SK-N-SH treated with all-trans-retinoic acid at 6 μM for 48 hours (cell line): ENCODE data around the gene B4GALT6.

Source experiments
- ATAC-seq: fragments of 200-7000 bp; cut with Tn5 transposase; 3 replicates; pipeline ENCODE4 v1.9.1; 2020; ENCODE audit warnings: mild to moderate bottlenecking, moderate library complexity
- ARNTL ChIP-seq: fragments of 450-650 bp; formaldehyde crosslinking; IDR thresholded peaks from 2 replicates; pipeline ENCODE4 v1.5.0; 2020; ENCODE audit warnings: low read depth, mild to moderate bottlenecking, moderate library complexity, borderline replicate concordance
- BACH2 ChIP-seq: fragments of 250-450 bp; sonication (Bioruptor Pico); IDR thresholded peaks from 2 replicates; pipeline ENCODE4 v1.9.0; 2021; ENCODE audit warnings: mild to moderate bottlenecking, borderline replicate concordance
- CREB5 ChIP-seq: fragments of 250-450 bp; sonication (Bioruptor Pico); IDR thresholded peaks from 2 replicates; pipeline ENCODE4 v1.5.1; 2020; ENCODE audit warnings: low read depth, mild to moderate bottlenecking, moderate library complexity
- CSDC2 ChIP-seq: fragments of 250-450 bp; sonication (Bioruptor Pico); IDR thresholded peaks from 2 replicates; pipeline ENCODE4 v1.5.0; 2020; ENCODE audit warnings: mild to moderate bottlenecking, moderate library complexity
- CSRNP3 ChIP-seq: fragments of 250-450 bp; sonication (Bioruptor Pico); IDR thresholded peaks from 2 replicates; pipeline ENCODE4 v1.5.1; 2021; ENCODE audit warnings: mild to moderate bottlenecking, moderate library complexity
- GLIS3 ChIP-seq: fragments of 250-450 bp; sonication (Bioruptor Pico); IDR thresholded peaks from 2 replicates; pipeline ENCODE4 v1.5.0; 2020; ENCODE audit warnings: mild to moderate bottlenecking, moderate library complexity
- ISL1 ChIP-seq: fragments of 250-450 bp; sonication (Bioruptor Pico); IDR thresholded peaks from 2 replicates; pipeline ENCODE4 v2.1.2; 2022; ENCODE audit warnings: mild to moderate bottlenecking, moderate library complexity
- OSR1 ChIP-seq: fragments of 250-450 bp; sonication (Bioruptor Pico); IDR thresholded peaks from 2 replicates; pipeline ENCODE4 v1.8.0; 2022; ENCODE audit warnings: moderate library complexity, mild to moderate bottlenecking, inconsistent platforms
- PATZ1 ChIP-seq: fragments of 250-450 bp; sonication (Bioruptor Pico); IDR thresholded peaks from 2 replicates; pipeline ENCODE4 v1.8.0; 2020; ENCODE audit warnings: mild to moderate bottlenecking, moderate library complexity, borderline replicate concordance
- POU6F1 ChIP-seq: fragments of 250-450 bp; sonication (Bioruptor Pico); IDR thresholded peaks from 2 replicates; pipeline ENCODE4 v1.8.0; 2021; ENCODE audit warnings: low read depth, mild to moderate bottlenecking, moderate library complexity, borderline replicate concordance
- PPARA ChIP-seq: fragments of 250-450 bp; sonication (Bioruptor Pico); IDR thresholded peaks from 2 replicates; pipeline ENCODE4 v1.5.0; 2020; ENCODE audit warnings: mild to moderate bottlenecking, borderline replicate concordance
- RARB ChIP-seq: fragments of 250-450 bp; sonication (Bioruptor Pico); IDR thresholded peaks from 2 replicates; pipeline ENCODE4 v1.8.0; 2021; ENCODE audit warnings: mild to moderate bottlenecking, moderate library complexity
- SNAI2 ChIP-seq: fragments of 250-450 bp; sonication (Bioruptor Pico); IDR thresholded peaks from 2 replicates; pipeline ENCODE4 v1.5.0; 2020; ENCODE audit warnings: mild to moderate bottlenecking, moderate library complexity
- TCF4 ChIP-seq: fragments of 250-450 bp; sonication (Bioruptor Pico); IDR thresholded peaks from 2 replicates; pipeline ENCODE4 v1.8.0; 2021; ENCODE audit warnings: mild to moderate bottlenecking, moderate library complexity, borderline replicate concordance
- TOX ChIP-seq: fragments of 250-450 bp; sonication (Bioruptor Pico); IDR thresholded peaks from 2 replicates; pipeline ENCODE4 v1.8.0; 2021; ENCODE audit warnings: mild to moderate bottlenecking, moderate library complexity, borderline replicate concordance
- TSHZ2 ChIP-seq: fragments of 250-450 bp; sonication (Bioruptor Pico); IDR thresholded peaks from 2 replicates; pipeline ENCODE4 v1.5.0; 2020; ENCODE audit warnings: mild to moderate bottlenecking, moderate library complexity
- ZC3H10 ChIP-seq: fragments of 250-450 bp; sonication (Bioruptor Pico); IDR thresholded peaks from 2 replicates; pipeline ENCODE4 v1.5.1; 2021; ENCODE audit warnings: mild to moderate bottlenecking, moderate library complexity
- ZFP30 ChIP-seq: fragments of 450-650 bp; formaldehyde crosslinking; IDR thresholded peaks from 2 replicates; pipeline ENCODE4 v1.5.0; 2022; ENCODE audit warnings: mild to moderate bottlenecking, moderate library complexity
- ZNF565 ChIP-seq: fragments of 450-650 bp; formaldehyde crosslinking; conservative IDR thresholded peaks from 2 replicates; pipeline ENCODE4 v1.5.0; 2020; ENCODE audit warnings: low read depth, mild to moderate bottlenecking, moderate library complexity
- ZNF70 ChIP-seq: fragments of 450-650 bp; formaldehyde crosslinking; IDR thresholded peaks from 2 replicates; pipeline ENCODE4 v1.5.0; 2020; ENCODE audit warnings: mild to moderate bottlenecking, moderate library complexity
- ZNF8 ChIP-seq: fragments of 450-650 bp; formaldehyde crosslinking; IDR thresholded peaks from 2 replicates; pipeline ENCODE4 v1.5.0; 2020; ENCODE audit warnings: mild to moderate bottlenecking, moderate library complexity

Gene B4GALT6

GRCh38 chr18:31645411-31645810 lies 39.0 kb downstream of the B4GALT6 start (continued):
- TF ChIP-seq TSHZ2 (no peak), GLIS3 (CRISPR knock-in tag) (no peak), ZFP30 (CRISPR knock-in tag) (no peak), SNAI2 (CRISPR knock-in tag) (no peak), TCF4 (CRISPR knock-in tag) (no peak), OSR1 (CRISPR knock-in tag) (no peak), CSDC2 (CRISPR knock-in tag) (no peak), PPARA (CRISPR knock-in tag) (no peak), POU6F1 (CRISPR knock-in tag) (no peak)

- TF ChIP-seq SNAI2 (CRISPR knock-in tag) (no peak), OSR1 (CRISPR knock-in tag) (no peak)
- ATAC-seq = no peak
These were observed 41.4 kb downstream of the B4GALT6 start for GRCh38 chr18:31643003-31643402.

GRCh38 chr18:31637445-31637844 lies 46.9 kb downstream of the B4GALT6 start:
- TF ChIP-seq ZNF70 (no peak), TOX (no peak), ZNF8 (CRISPR knock-in tag) (no peak), ISL1 (CRISPR knock-in tag) (no peak), TSHZ2 (no peak), CREB5 (CRISPR knock-in tag) (no peak), CSDC2 (CRISPR knock-in tag) (no peak), RARB (no peak), GLIS3 (CRISPR knock-in tag) (no peak), ARNTL (no peak), BACH2 (CRISPR knock-in tag) (no peak), ZC3H10 (CRISPR knock-in tag) (no peak), SNAI2 (CRISPR knock-in tag) (no peak), ZNF565 (no peak), CSRNP3 (CRISPR knock-in tag) (no peak), POU6F1 (CRISPR knock-in tag) (no peak), PATZ1 (no peak), PPARA (CRISPR knock-in tag) (no peak)
- no peak for ATAC-seq
